HG03575 (cell line): ENCODE measurements around the gene CATSPERB.
"Not testable (repeated sequence)": the region's sequence is repeated elsewhere in the genome, so short reads cannot be mapped to it uniquely, and the experiment has no call there.

Source experiments
- ATAC-seq: cut with Tn5 transposase; IDR thresholded peaks from one replicate; pipeline ENCODE4 v1.9.1; 2021; ENCODE audit not compliant: unreplicated experiment, insufficient number of reproducible peaks, low FRiP score; ENCODE audit errors: extremely low read depth

The CATSPERB gene

DNA sequence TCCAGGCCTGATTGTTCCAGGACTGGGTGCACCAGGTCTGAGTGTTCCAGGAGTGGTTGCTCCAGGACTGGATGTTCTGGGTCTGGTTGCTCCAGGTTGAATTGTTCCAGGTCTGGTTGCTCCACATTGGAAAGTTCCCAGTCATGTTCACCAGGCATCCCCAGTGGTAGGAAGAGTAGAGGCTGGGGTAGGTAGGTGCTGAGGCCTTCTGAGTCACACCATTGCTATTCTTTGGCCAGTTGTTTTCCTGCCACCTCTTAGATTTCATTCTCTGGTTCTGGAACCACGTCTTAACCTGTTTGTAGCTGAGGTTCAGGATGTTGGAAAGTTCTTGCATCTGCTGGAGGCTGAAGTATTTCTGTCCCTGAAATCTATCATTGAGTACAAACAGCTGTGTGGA is 127.3 kb downstream of the CATSPERB start:
- not testable (repeated sequence) for ATAC-seq

DNA sequence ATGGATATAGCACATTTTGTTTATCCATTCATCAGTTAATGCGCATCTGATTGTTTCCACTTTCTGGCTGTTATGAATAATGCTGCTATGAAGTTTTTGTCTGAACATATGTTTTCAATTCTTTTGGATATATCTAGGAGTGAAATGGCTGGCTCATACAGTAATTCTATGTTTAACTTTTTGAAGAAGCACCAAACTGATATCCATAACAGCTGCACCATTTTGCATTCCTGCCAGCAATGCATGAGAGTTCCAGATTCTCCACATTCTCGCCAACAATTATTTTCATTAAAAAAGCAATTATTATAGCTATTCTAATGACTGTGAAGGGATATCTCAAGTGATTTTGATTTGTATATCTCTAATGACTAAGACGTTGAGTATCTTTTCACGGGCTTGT is 131.9 kb downstream of the CATSPERB start:
- ATAC-seq = no peak

DNA sequence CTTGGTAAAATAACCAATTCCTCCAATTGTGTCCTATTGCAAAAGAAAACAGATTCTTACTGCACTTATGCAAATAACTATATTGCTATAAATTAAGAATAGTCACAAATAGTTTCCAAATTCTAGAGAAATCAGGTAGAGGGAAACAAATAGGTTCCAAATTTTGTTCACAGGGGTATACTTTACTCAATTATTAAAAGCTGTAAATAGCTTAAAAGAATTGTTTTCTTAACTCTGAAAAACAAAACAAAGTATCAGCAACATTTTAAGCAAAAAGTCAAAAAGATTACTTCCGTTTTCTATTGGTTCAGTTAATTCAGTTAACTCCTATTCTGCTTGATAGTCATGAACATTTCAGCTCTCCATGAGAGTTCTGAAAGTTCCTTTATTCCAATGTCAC is 136.2 kb downstream of the CATSPERB start:
- ATAC-seq = no peak

DNA sequence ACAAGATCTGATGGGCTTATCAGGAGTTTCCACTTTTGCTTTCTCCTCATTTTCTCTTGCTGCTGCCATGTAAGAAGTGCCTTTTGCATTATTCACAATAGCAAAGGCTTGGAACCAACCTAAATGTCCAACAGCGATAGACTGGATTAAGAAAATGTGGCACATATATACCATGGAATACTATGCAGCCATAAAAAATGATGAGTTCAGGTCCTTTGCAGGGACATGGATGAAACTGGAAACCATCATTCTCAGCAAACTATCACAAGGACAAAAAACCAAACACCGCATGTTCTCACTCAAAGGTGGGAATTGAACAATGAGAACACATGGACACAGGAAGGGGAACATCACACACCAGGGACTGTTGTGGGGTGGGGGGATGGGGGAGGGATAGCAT is 137.9 kb downstream of the CATSPERB start:
- ATAC-seq = not testable (repeated sequence)

DNA sequence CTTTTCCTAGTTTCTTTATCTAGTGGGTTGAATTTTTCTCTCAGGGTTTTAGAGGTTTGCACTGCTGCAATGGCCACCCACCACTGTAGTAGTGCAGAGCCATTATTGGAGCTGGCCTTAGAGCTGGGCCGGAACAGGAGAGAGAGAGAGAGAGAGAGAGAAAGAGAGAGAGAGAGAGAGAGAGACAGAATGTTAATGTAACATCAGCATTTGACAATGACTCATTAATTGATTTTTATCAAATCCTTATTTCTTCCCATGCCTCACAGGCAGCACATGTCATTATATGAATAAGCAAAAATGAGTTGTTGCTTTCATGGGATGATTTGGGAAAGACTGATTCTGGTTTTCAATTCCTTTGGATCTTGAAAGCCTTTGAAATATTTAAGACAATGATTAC is 145.5 kb downstream of the CATSPERB start:
- no peak for ATAC-seq

DNA sequence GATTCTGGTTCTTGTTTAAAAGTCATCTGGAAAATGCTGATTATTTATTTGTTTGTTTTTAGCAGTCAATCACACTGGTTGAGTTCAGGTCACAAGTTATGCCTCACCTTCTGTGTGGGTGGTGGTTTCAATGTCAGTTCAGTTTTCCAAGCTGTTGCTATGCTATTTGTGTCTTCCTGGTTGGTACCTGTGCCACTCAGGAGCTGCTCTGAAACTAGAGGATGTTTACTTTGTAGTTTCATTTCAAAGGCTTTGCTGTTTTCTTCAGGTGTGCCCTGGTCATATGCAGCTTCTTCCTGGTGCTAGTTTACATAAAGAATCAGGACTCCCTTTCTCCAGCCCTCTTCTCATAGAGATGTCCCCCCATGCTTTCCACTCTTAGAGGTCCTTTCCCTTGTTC is 146.0 kb downstream of the CATSPERB start:
- no peak for ATAC-seq

DNA sequence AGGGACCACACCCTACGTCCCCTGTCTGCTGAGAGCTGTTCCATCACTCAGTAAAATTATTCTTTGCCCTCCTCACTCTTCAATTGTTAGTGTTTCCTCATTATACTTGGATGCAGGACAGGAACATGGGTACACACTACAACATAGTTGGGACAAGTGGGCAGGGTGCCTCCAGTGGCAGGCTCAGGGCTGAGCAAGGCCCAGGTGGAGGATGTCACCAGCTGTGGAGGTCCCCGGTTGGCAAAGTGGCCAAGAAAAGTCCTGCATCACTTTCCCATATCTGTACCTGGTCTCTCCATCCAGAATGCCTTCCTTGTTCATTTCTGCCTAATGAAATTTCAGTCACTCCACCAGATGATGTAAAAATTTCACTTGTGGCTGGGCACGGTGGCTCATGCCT is 149.1 kb downstream of the CATSPERB start:
- ATAC-seq = no peak

DNA sequence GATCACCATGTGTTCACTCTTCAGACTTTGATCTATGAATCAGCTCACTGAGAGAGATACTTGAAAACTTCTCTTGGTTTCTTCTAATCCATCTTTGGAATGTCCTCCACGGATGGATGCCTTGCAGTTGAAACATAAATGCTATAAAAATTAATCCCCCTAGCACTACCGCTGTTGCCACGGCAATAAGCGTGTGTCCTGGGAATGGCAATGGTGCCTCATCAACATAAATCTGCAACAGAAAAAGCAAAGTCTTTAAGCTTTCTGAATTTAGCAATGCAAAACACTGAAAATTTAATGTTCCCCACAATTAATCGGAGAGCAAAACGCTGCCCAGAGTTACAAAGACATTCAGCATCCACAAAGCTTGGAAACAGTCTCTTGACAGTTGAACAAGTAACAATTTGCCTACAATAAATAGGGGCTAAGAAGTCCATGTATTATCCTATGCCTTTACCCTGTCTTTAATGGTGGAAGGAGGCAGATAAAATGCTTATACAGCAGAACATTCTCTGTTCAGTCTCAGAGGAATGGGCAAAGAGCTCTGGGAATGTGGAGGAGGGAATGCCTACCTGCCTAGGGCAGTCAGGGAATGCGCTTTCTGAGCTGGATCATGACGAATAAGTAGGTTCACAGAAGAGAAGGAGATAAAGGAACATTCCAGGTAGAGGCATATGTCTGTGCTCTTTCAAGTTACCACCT is 150.9 kb downstream of the CATSPERB start:
- ATAC-seq = no peak

DNA sequence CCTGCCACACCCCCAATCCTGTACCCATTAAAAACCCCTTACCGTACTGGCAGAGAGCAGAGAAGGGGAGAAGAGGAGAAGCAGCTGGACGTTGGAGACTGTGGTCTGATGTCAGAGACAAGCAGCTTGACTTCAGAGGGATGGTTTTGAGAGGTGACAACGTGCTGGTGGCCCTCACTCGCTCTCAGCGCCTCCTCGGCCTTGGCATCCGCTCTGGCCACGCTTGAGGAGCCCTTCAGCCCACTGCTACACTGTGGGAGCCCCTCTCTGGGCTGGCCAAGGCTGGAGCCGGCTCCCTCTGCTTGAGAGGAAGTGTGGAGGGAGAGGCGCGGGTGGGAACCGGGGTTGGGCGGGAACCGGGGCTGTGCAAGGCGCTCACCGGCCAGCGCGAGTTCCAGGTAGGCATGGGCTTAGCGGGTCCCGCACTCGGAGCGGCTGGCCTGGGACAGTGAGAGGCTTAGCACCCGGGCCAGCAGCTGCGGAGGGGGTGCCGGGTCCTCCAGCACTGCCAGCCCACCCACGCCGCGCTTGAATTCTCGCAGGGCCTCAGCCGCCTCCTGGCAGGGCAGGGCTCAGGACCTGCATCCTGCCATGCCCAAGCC is 154.2 kb downstream of the CATSPERB start:
- ATAC-seq = no peak

DNA sequence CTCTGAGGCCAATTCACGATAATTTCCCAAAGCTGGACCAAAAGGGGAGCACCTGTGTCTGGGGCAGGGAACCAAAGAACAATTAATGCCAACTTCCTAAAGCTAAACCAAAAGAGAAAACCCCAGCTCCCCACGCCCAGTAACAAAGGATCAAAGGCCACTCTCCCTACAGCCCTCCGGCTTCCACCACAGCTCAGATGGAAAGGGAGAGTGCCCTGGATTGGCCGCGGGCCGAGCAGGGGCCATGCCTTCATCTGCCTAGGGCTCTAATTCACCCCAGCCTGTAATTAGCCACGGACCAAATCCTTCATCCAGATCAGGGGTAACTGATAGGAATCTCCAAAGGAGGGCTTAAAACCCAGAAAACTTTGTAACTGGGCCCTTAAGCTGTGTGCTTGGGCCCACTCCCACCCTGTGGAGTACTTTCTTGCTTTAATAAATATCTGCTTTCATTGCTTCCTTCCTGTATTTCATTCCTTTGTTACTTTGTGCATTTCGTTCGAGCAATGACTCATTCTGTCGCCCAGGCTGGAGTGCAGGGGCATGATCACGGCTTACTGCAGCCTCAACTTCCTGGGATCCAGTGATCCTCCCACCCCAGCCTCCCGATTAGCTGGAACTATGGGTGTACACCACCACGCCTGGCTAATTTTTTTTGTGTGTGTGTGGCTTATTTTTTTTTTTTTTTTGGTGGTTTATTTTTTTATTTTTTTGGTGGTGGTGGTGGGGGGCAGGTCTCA is 156.2 kb downstream of the CATSPERB start:
- no peak for ATAC-seq

DNA sequence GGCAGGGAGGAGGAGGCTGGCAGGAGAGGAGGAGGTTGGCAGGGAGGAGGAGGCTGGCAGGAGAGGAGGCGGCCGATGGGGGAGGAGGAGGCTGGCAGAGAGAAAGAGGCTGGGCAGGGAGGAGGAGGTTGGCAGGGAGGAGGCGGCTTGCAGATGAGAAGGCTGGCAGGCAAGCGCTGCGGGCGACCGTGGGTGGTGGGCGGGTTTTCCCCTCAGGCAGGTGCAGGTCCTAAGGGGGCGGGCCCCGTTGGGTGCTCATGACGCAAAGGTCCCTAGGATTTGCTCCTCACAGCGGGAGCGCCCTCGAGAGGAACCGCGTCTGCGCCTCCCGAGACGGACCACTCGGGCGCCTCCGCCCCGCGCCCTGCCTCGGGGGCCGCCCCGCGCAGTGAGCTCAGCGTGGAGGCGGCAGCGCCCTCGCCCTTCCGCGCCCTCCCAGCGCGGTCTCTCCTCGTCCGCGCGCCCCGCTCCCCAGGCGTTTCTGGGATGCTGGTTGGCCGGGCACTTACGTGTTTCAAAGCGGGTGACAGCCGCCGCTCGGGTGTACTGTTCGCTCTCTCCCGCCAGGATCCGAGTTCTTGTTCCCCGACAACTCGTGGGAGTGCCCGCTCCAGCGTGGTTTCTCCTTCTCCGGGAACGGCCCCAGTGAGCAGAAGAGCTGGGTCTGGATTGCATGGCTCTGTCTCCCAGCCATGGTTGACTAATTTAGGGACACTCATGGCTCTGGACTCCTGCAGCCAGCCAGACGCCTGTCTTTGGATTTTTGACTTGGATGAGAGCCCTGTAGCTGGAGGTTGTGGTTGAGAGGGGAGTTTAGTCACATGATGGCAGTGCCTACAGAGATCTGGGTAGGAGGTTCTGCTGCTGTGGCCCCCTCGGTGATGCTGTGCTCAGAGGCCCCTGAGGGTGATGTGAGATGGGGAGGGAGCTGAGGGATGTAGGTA is 157.7 kb downstream of the CATSPERB start:
- ATAC-seq = no peak

DNA sequence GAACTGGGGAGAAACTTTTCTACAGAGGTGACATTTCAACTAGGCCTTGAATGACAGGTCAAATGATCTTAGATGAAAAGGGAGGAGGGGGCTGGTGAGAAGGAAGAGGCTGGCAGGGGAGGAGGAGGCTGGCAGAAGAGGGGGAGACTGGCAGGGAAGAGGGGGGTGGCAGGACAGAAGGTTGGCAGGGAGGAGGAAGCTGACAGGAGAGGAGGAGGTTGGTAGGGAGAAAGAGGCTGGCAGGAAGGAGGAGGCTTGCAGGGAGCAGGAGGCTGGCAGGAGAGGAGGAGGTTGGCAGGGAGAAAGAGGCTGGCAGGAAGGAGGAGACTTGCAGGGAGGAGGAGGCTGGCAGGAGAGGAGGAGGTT is 158.4 kb downstream of the CATSPERB start:
- no peak for ATAC-seq

DNA sequence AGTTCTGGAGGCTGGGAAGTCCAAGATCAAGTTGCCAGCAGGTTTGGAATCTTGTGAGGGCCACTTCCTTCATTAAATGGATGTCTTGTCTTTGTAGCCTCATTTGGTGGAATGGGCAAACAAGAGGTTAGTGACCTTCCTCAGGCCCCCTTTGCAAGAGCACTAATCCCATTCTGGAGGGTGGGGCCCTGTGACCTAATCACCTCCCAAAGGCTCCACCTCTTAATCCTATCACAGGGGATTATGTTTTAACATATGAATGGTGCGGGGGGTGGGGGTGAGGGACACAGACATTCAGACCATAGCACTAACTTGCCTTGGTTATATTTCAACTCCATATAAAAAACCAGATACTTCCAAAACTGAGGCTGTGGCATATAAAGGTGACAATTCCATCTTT is 161.9 kb downstream of the CATSPERB start:
- no peak for ATAC-seq

DNA sequence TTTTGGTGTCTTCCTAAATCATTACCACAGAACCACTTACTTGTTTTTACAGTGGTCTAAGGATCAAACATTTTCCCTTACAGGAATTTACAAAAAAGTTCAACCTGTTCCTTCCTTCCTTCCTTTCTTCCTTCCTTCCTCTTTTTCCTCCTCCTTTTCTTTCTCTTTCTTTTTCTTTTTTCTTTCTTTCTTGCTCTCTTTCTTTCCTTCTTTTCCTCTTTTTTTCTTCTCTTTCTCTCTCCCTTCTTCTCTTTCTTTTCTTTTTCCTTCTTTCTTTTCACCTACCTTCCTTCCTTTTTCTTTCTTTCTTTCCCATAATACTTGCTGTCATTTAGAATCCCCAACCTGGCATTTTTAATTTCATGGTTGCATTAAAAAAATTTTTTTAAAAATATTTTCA is 162.6 kb downstream of the CATSPERB start:
- ATAC-seq = no peak

DNA sequence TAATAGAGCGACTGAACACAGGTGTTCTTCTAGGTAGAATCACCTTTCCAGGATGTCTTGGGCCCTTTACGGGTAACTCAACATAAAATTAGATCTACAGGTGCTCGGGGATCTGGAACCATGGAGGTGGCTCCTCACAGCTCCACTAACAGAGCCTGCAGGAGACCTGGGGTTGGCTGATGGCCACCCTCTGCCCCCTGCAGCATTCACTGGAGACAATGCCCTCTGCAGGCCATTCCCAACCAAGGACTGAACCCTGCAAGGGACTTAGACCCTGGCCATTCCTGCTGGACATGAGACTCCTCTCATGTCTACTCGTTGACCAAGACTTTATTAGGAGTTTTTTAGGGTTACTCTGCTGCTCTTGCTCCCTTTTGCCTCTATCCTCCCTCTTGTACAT is 163.3 kb downstream of the CATSPERB start:
- no peak for ATAC-seq

DNA sequence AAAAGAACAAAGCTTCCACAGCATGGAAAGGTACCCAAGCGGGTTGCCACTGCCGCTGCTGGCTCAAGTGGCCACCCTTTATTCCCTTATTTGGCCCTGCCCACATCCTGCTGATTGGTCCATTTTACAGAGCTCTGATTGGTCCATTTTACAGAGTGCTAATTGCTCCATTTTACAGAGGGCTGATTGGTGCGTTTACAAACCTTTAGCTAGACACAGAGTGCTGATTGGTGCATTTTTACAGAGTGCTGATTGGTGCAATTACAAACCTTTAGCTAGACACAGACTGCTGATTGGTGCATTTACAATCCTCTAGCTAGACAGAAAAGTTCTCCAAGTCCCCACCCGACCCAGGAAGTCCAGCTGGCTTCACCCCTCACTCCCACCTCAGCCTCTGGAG is 164.1 kb downstream of the CATSPERB start:
- ATAC-seq = not testable (repeated sequence)

DNA sequence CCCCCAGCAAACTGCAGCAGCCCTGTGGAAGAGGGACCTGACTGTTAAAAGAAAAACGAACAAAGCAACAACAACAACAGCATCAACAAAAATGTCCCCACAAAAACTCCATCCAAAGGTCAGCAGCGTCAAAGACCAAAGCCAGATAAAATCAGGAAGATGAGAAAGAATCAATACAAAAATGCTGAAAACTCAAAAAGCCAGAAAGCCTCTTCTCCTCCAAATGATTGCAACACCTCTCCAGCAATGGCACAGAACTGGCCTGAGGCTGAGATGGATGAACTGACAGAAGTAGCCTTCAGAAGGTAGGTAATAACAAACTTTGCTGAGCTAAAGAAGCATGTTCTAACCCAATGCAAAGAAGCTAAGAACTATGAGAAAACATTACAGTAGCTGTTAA is 176.4 kb downstream of the CATSPERB start:
- ATAC-seq = no peak

DNA sequence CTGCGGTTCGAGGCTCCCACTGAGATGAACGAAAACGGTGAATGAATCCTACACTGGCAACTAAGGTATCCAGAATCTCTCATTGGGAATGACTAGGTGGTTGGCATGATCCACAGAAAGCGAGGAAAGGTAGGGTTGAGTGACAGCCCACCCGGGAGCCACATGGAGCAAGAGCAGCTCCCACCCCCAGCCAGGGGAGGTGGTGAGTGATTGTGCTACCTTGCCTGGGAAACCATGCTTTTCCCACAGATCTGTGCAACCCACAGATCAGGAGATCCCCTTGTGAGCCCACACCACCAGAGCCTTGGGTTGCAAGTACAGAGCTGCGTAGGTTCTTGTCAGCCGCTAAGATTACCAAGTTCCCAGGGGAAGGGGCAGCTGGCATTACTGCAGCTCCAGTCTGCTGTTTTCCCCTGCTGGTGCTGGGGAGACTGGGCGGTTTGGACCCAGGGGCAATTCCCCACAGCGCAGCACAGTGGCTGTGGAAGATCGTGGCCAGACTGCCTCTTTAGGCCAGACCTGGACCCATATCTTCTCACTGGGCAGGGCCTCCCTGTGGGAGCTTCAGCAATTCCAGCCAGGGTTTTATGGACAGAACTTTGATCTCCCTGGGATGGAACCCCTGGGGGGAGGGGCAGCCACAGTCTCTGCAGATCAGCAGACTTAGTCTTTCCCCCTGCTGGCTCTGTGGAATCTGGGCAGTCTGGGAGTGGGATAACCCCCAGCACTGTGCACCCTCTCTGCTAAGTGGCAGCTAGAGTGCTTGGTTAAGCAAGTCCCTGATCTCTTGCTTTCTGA is 177.2 kb downstream of the CATSPERB start:
- no peak for ATAC-seq

DNA sequence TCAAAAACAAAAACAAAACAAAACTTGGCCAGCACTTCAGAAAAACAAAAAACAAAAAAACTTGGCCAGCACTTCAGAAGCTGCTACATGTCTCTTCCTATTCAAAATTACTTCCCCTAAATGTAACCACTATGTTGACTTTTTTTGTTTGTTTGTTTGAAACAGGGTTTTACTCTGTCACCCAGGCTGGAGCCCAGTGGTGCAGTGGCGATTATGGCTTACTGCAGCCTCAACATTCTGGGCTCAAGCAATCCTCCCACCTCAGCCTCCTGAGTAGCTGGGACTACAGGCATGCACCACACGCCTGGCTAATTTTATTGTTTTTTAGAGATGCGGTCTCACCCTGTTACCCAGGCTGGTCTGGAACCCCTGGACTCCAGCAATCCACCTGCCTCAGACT is 183.8 kb downstream of the CATSPERB start:
- ATAC-seq = no peak
